Measurements from ENCODE around the gene HECTD4.

HECTD4 gene

DNA sequence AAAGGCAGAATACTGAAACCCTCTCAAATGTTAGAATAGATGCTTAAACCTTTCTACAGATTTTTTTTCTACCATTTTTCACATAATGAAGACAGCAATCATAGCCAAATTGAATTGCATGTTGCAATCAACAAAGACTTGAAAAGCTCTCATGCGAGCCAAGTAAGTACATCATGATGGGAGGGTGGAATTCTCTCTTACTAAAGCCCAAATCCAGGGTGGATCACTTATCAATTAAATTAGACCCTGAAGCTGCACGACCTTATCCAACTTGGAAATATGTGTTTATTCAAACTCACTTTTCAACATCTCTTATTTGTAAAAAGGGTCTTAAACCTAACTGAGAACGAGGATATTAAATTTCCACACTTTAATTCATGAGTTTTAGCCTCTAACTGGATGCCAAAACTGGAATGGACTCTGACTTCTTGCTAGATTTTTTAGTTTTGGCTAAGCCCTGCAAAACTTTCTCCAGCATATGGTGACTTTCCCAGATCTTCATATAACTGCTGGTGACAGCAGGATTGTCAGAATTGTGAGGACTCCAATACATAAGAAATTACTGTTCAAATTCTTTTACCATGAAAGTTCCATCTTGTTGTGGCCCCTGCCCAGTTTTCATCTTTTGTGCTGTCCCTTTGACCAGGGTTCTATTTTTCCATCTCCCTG is 53.6 kb downstream of the HECTD4 start:
- Histone ChIP-seq H3K27ac (no peak overlapping the region), H3K36me3 (no peaks in the 10 kb centered on the region), H3K9me3 (no peaks in the 10 kb centered on the region), H3K27me3 (no peaks in the 10 kb centered on the region), H3K4me1 (ENCODE audit: control insufficient read depth in 1 of 2, insufficient read depth in 1 of 2, low read depth in 1 of 2, low read length in 1 of 2) (peaks cover 0 to 3% of the 10 kb centered on the region in 2 experiments), H3K4me3 (ENCODE audit: low read depth in 1 of 2, low read length in 1 of 2) (no peak overlapping the region)
- TF ChIP-seq, protein P1, sequence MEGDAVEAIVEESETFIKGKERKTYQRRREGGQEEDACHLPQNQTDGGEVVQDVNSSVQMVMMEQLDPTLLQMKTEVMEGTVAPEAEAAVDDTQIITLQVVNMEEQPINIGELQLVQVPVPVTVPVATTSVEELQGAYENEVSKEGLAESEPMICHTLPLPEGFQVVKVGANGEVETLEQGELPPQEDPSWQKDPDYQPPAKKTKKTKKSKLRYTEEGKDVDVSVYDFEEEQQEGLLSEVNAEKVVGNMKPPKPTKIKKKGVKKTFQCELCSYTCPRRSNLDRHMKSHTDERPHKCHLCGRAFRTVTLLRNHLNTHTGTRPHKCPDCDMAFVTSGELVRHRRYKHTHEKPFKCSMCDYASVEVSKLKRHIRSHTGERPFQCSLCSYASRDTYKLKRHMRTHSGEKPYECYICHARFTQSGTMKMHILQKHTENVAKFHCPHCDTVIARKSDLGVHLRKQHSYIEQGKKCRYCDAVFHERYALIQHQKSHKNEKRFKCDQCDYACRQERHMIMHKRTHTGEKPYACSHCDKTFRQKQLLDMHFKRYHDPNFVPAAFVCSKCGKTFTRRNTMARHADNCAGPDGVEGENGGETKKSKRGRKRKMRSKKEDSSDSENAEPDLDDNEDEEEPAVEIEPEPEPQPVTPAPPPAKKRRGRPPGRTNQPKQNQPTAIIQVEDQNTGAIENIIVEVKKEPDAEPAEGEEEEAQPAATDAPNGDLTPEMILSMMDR (IDR thresholded peaks at IDR 0.05), result no peak

DNA sequence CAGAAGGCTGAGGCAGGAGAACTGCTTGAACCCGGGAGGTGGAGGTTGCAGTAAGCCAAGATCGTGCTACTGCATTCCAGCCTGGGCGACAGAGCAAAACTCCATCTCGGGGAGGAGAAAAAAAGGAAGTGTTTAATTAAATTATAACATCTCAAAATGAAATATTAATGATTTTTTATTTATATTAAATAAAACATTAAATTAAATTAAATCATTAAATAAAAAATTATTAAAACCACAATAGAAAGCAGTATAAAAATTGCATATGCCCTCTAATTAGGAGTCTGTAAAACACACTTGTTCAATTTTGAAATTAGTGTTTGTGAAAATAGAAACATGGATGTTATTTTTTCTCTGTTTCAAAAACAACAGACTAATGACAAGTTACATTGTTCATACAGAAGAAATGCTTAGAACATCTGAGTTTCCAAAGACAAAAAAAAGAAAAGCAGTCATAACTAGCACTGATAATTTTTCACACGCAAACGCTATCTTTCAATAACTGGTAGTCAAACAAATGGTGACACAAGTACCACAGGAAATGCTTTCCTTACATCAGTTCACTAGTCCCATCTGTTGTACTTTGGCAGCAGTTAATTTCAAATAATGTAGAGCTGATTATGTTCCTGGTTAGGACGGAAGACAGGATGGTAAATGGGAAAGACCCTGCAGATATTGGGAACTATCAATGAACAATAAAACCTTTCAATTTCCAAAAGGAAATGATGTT is 54.9 kb downstream of the HECTD4 start:
- TF ChIP-seq, protein P1 (IDR thresholded peaks at IDR 0.05), result no peak
- Histone ChIP-seq H3K27ac (no peak overlapping the region), H3K4me3 (ENCODE audit: low read depth in 1 of 2, low read length in 1 of 2) (no peak overlapping the region), H3K9me3 (no peaks in the 10 kb centered on the region), H3K27me3 (no peaks in the 10 kb centered on the region), H3K4me1 (ENCODE audit: control insufficient read depth in 1 of 2, insufficient read depth in 1 of 2, low read depth in 1 of 2, low read length in 1 of 2) (peaks cover 0 to 3% of the 10 kb centered on the region in 2 experiments), H3K36me3 (no peaks in the 10 kb centered on the region)

DNA sequence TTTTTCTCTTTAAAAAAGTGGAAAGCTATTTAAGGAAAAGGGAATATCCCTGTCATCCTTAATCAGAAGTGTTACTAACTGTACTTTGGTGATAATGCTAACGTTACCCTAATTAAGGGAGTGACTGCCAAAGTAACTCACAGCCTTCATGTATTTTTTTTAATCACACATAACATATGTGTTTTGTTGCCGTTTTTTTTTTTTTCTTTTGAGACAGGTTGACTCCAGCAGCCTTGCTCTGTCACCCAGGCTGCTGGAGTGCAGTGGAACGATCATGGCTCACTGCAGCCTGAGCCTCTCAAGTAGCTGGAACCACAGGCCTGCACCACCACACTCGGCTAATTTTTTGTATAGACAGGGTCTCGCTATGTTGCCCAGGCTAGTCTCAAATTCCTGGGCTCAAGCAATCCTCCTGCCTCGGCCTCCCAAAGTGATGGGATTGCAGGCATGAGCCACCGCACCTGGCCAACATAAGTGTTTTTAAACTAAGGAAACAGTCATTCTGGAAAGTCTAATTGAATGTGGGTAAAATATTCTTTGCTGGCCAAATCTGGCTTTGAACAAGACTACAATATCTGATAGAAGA is 56.5 kb downstream of the HECTD4 start:
- TF ChIP-seq, protein P1 (IDR thresholded peaks at IDR 0.05), result no peak
- Histone ChIP-seq H3K27ac (no peak overlapping the region), H3K27me3 (no peaks in the 10 kb centered on the region), H3K9me3 (no peaks in the 10 kb centered on the region), H3K36me3 (no peaks in the 10 kb centered on the region), H3K4me3 (ENCODE audit: low read depth in 1 of 2, low read length in 1 of 2) (no peak overlapping the region), H3K4me1 (ENCODE audit: control insufficient read depth in 1 of 2, insufficient read depth in 1 of 2, low read depth in 1 of 2, low read length in 1 of 2) (no peaks in the 10 kb centered on the region)

DNA sequence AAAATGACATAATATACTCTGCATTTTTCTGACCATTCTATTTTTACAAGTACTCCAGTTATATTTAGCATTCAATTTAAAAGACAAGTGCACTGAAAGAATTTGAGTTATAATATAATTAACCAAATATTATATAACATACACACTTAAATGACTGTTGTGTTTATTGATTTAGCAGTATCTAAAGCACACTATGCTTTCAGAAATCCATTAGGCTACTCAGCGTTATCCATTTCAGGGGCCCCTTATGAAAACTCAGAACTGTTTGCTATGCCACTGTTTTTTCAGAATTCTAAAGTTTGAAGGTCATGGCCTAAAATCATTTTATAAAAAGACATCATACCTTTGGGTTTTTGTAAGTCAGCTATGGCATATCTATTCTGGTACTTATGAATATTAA is 57.1 kb downstream of the HECTD4 start:
- no peaks in the 10 kb centered on the region for H3K36me3 ChIP-seq
- H3K4me1 ChIP-seq (ENCODE audit: control insufficient read depth in 1 of 2, insufficient read depth in 1 of 2, low read depth in 1 of 2, low read length in 1 of 2), result no peaks in the 10 kb centered on the region
- no peak overlapping the region for H3K4me3 ChIP-seq (ENCODE audit: low read depth in 1 of 2, low read length in 1 of 2)
- no peak overlapping the region for H3K27ac ChIP-seq
- no peaks in the 10 kb centered on the region for H3K9me3 ChIP-seq
- TF ChIP-seq, protein P1 (IDR thresholded peaks at IDR 0.05), result no peak
- H3K27me3 ChIP-seq, result no peaks in the 10 kb centered on the region

DNA sequence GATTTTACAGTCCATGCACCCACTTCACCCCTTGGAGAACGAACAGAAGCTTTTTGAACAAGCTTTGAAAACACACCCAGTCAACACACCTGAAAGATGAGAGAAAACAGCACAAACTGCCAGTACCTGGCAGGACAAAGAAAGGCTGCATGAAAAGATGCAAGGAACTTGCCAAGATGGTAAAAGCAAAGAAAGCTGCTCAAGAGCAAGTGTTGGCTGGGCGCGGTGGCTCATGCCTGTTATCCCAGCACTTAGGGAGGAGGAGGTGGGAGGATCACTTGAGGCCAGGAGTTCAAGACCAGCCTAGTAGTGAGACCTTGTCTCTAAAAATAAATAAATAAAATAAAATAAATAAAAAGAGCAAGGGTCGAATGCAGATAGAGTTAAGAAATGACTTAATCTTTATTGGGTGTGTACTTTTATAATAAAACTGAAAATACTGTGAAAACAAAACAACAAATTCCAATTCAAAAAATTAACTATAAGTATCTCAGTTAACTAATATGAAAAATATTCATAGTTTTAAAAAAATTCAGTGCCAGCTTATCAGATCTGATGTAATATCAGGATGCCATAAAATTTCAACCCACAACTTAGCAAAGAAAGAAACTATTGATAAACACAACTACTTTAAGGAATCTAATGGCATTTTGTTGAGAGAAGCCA is 59.2 kb downstream of the HECTD4 start:
- Histone ChIP-seq H3K27me3 (no peaks in the 10 kb centered on the region), H3K4me3 (ENCODE audit: low read depth in 1 of 2, low read length in 1 of 2) (no peak overlapping the region), H3K36me3 (peaks cover 10% of the 10 kb centered on the region), H3K9me3 (no peaks in the 10 kb centered on the region), H3K4me1 (ENCODE audit: control insufficient read depth in 1 of 2, insufficient read depth in 1 of 2, low read depth in 1 of 2, low read length in 1 of 2) (no peaks in the 10 kb centered on the region), H3K27ac (no peak overlapping the region)
- TF ChIP-seq, protein P1 (IDR thresholded peaks at IDR 0.05), result no peak
